Panc1 (cell line): Measurements from ENCODE around the gene PRPS1L1. TPM values are rescaled to one million over a fixed set of nuclear protein-coding genes. Genes with fewer than 3 reads are reported as not detected.

Experiments used
- ATAC-seq: fragments of 200-7000 bp; cut with Tn5 transposase; 2 replicates; pipeline ENCODE4 v1.9.1; 2020; ENCODE audit warnings: mild to moderate bottlenecking, moderate library complexity
- BruUV-seq: library from RNA; stranded (reverse); fragments of 400-500 nt; replicated peaks from 2 replicates; lab custom pipeline; 2021; lab: Mats Ljungman, UMichigan
- CTCF ChIA-PET: fragments of 300-600 bp; sonication (Branson Sonifier 250); formaldehyde crosslinking; loops from one replicate; lab custom pipeline; 2022; ENCODE audit warnings: antibody characterized with exemption; lab: Charles Lee
- POLR2A ChIA-PET: fragments of 300-600 bp; sonication (Branson Sonifier 250); formaldehyde crosslinking; loops from one replicate; lab custom pipeline; 2022; ENCODE audit warnings: antibody characterized with exemption; lab: Charles Lee
- DNase-seq: peaks from one replicate; pipeline ENCODE4 v3.0.0-alpha.2; 2010; ENCODE audit warnings: low read depth, low spot score
- H3K27ac ChIP-seq: 2 replicates; pipeline ENCODE4 v1.5.1; 2011; ENCODE audit warnings: mild to moderate bottlenecking, low read length, inconsistent platforms
- H3K27me3 ChIP-seq: fragments of 200-500 bp; sonication (Bioruptor generic); 2 replicates; pipeline ENCODE4 v1.6.0; 2014; ENCODE audit warnings: low read length, inconsistent platforms; ENCODE audit not compliant: control insufficient read depth, insufficient read depth
- H3K36me3 ChIP-seq: fragments of 200-500 bp; sonication (Bioruptor generic); 2 replicates; pipeline ENCODE4 v1.5.1; 2014; ENCODE audit warnings: inconsistent platforms, mild to moderate bottlenecking, low read length, moderate library complexity; ENCODE audit not compliant: control insufficient read depth, insufficient read depth
- H3K4me1 ChIP-seq: 2 replicates; pipeline ENCODE4 v1.5.1; 2011; ENCODE audit warnings: inconsistent platforms, mild to moderate bottlenecking, low read length, moderate library complexity; ENCODE audit not compliant: control insufficient read depth, insufficient read depth
- H3K4me3 ChIP-seq, 2 experiments: 2 replicates each; pipeline ENCODE4 v1.5.1; 2011 to 2012; ENCODE audit warnings: low read depth in 2 of 2, low read length in 2 of 2, mild to moderate bottlenecking in 2 of 2, inconsistent platforms in 1 of 2, moderate library complexity in 1 of 2
- H3K9me3 ChIP-seq: fragments of 200-500 bp; sonication (Bioruptor generic); 2 replicates; pipeline ENCODE4 v1.5.1; 2014; ENCODE audit warnings: low read depth, mild to moderate bottlenecking, inconsistent platforms, low read length, moderate library complexity; ENCODE audit not compliant: control insufficient read depth, insufficient read depth
- CTCF ChIP-seq: fragments of 450-650 bp; IDR thresholded peaks from 2 replicates; pipeline ENCODE4 v1.5.1; 2017; ENCODE audit warnings: mild to moderate bottlenecking
- POLR2AphosphoS5 ChIP-seq: IDR thresholded peaks from 2 replicates; pipeline ENCODE4 v1.6.1; 2012; ENCODE audit warnings: mild to moderate bottlenecking, low read depth, low read length, moderate library complexity
- REST ChIP-seq, 2 experiments: IDR thresholded peaks; 2 replicates each; pipeline ENCODE4 v1.6.1; 2011 to 2012; ENCODE audit warnings: low read depth in 2 of 2, control low read depth in 1 of 2, low read length in 1 of 2, mild to moderate bottlenecking in 1 of 2, moderate library complexity in 1 of 2; ENCODE audit not compliant: insufficient read depth in 1 of 2
- SIN3A ChIP-seq: IDR thresholded peaks from 2 replicates; pipeline ENCODE4 v1.6.1; 2012; ENCODE audit warnings: low read depth, mild to moderate bottlenecking, low read length, moderate library complexity, borderline replicate concordance; ENCODE audit not compliant: insufficient read depth
- TCF7L2 ChIP-seq: IDR thresholded peaks from 2 replicates; pipeline ENCODE4 v1.6.1; 2011; ENCODE audit warnings: mild to moderate bottlenecking, low read depth, low read length, inconsistent platforms
- in situ Hi-C: cut with HindIII; loops from 2 replicates; pipeline ENCODE4 v1.10.0; 2016; ENCODE audit warnings: low sequenced_read_pairs, low pct_unique_long_range_greater_than_20kb
- intact Hi-C: fragments of 100-400 bp; cut with micrococcal nuclease; formaldehyde crosslinking; loops from one replicate; pipeline ENCODE4 v1.10.0; 2022; ENCODE audit not compliant: unreplicated experiment
- total RNA-seq: library from RNA; stranded (reverse); gene quantifications from one replicate; pipeline ENCODE4 v1.2.1, GENCODE V29; 2021; ENCODE audit not compliant: unreplicated experiment

The PRPS1L1 gene
- total RNA-seq, 1 experiment from 2014 or later = not detected

- intact Hi-C loops = no loop called here
- Histone ChIP-seq H3K27me3 (peaks cover 2% of the 10 kb centered on the region; the same call in 1 of the 2 replicates), H3K4me3 (no peak overlapping the region), H3K27ac (no peak overlapping the region), H3K4me1 (no peaks in the 10 kb centered on the region), H3K36me3 (no peaks in the 10 kb centered on the region), H3K9me3 (no peaks in the 10 kb centered on the region)
- in situ Hi-C loops = no loop called here
- ChIA-PET CTCF (interaction anchor here (0.7 kb wide), 1 partner anchor 374 kb away, joined by 4 read pairs; no protein-coding TSS in a partner anchor), POLR2A (no interaction called here)
- ATAC-seq (no peak), DNase-seq (no peak)
- TF ChIP-seq CTCF (no peak), POLR2AphosphoS5 (no peak), TCF7L2 (no peak), REST (IDR thresholded peaks at IDR 0.05; ENCODE audit: insufficient read depth in 1 of 2, low read depth in 2 of 2, low read length in 1 of 2) (no peak), SIN3A (no peak)
- BruUV-seq = no TSS peak
These were observed 44.2 kb downstream of the PRPS1L1 start for GRCh38 chr7:17983221-17984062.

GRCh38 chr7:17976952-17977351 is 50.7 kb downstream of the PRPS1L1 start:
- no TSS peak for BruUV-seq
- ATAC-seq (no peak), DNase-seq (no peak)
- intact Hi-C loops (loop anchor here (10.0 kb wide), 1 partner anchor 368 kb away; no protein-coding TSS in a partner anchor), in situ Hi-C loops (no loop called here)
- TF ChIP-seq SIN3A (no peak), CTCF (no peak), REST (IDR thresholded peaks at IDR 0.05; ENCODE audit: insufficient read depth in 1 of 2, low read depth in 2 of 2, low read length in 1 of 2) (no peak), POLR2AphosphoS5 (no peak), TCF7L2 (no peak)
- Histone ChIP-seq H3K4me3 (no peak overlapping the region), H3K27me3 (no peaks in the 10 kb centered on the region), H3K36me3 (no peaks in the 10 kb centered on the region), H3K4me1 (no peaks in the 10 kb centered on the region), H3K9me3 (no peaks in the 10 kb centered on the region), H3K27ac (no peak overlapping the region)
- ChIA-PET POLR2A (no interaction called here), CTCF (no interaction called here)
